K562 (cell line): Measurements from ENCODE around the gene WBP1. TPM values are rescaled to one million over a fixed set of nuclear protein-coding genes. Genes with fewer than 3 reads are reported as not detected.
A peak's percentile ranks its signal among the peaks of the same experiment; 100 is the strongest.

ENCODE experiments used
- ATAC-seq: fragments of 200-7000 bp; cut with Tn5 transposase; 3 replicates; pipeline ENCODE4 v1.9.1; 2020; ENCODE audit warnings: moderate library complexity
- BruUV-seq: library from RNA; stranded (reverse); fragments of 400-500 nt; replicated peaks from 2 replicates; lab custom pipeline; 2021; lab: Mats Ljungman, UMichigan
- CTCF ChIA-PET: fragments of 300-600 bp; formaldehyde crosslinking; extraction: SDS; loops from one replicate; lab custom pipeline; 2021; ENCODE audit warnings: low intra/inter-chr PET ratio; lab: Yijun Ruan, JAX
- POLR2A ChIA-PET: fragments of 300-600, 350-650 bp; sonication (Branson Sonifier 250); formaldehyde crosslinking; extraction: SDS; loops from one replicate; lab custom pipeline; 2021; ENCODE audit warnings: antibody characterized with exemption, inconsistent platforms; lab: Yijun Ruan, JAX
- DNase-seq, 4 experiments: peaks; one replicate each; pipeline versions ENCODE4 v3.0.0 to v3.0.0-alpha.2; 2011 to 2018; ENCODE audit warnings: low spot score in 3 of 4, mixed read lengths in 3 of 4; ENCODE audit errors: extremely low read depth in 1 of 4
- FAIRE-seq: peaks from 2 replicates; lab custom pipeline; 2011; peaks lifted over from hg19 to GRCh38; lab: Jason Lieb, UNC
- H2AFZ ChIP-seq: 2 replicates; pipeline ENCODE4 v1.6.0; 2011; ENCODE audit warnings: low read depth, low read length, control low read depth, inconsistent platforms
- H3K27ac ChIP-seq: fragments of 200-600 bp; 3 replicates; pipeline ENCODE4 v1.8.0; 2011; ENCODE audit warnings: low read depth, mild to moderate bottlenecking, control low read depth, inconsistent platforms, low read length, moderate library complexity, mixed read lengths; ENCODE audit errors: extremely low read depth
- H3K27me3 ChIP-seq, 2 experiments: fragments of 300-600 bp in 1 of 2; 2 replicates in 1 of 2; 3 replicates in 1 of 2; pipeline versions ENCODE4 v1.6.0 to v1.8.0; 2011; ENCODE audit warnings: inconsistent platforms in 2 of 2, low read length in 2 of 2, mild to moderate bottlenecking in 1 of 2, mixed read lengths in 1 of 2, moderate library complexity in 1 of 2; ENCODE audit not compliant: control insufficient read depth in 2 of 2, insufficient read depth in 2 of 2
- H3K36me3 ChIP-seq: fragments of 300-600 bp; 3 replicates; pipeline ENCODE4 v1.8.0; 2011; ENCODE audit warnings: mild to moderate bottlenecking, low read length, inconsistent platforms; ENCODE audit not compliant: control insufficient read depth, insufficient read depth
- H3K4me1 ChIP-seq, 2 experiments: fragments of 200-600 bp in 1 of 2; replicated peaks in 1 of 2; 2 replicates in 1 of 2; 3 replicates in 1 of 2; pipeline versions ENCODE4 v1.5.1 to v1.8.0; 2011; ENCODE audit warnings: inconsistent platforms in 2 of 2, low read length in 2 of 2, mild to moderate bottlenecking in 1 of 2, mixed read lengths in 1 of 2, moderate library complexity in 1 of 2; ENCODE audit not compliant: control insufficient read depth in 2 of 2, insufficient read depth in 2 of 2
- H3K4me2 ChIP-seq: 2 replicates; pipeline ENCODE4 v1.6.1; 2011; ENCODE audit warnings: low read length, control low read depth, inconsistent platforms, mixed read lengths; ENCODE audit not compliant: insufficient read depth
- H3K4me3 ChIP-seq: fragments of 200-600 bp; sonication (generic), shearing (Covaris generic); 2 replicates; pipeline ENCODE4 v1.5.1; 2016; ENCODE audit warnings: control low read depth, inconsistent platforms
- H3K79me2 ChIP-seq: fragments of 200-600 bp; 3 replicates; pipeline ENCODE4 v1.8.0; 2011; ENCODE audit warnings: low read length, inconsistent platforms; ENCODE audit not compliant: control insufficient read depth, insufficient read depth
- H3K9ac ChIP-seq, 2 experiments: 2 replicates each; pipeline versions ENCODE4 v1.6.0 to v1.6.1; 2011; ENCODE audit warnings: low read depth in 2 of 2, low read length in 2 of 2, control low read depth in 1 of 2, inconsistent platforms in 1 of 2, mild to moderate bottlenecking in 1 of 2, mixed read lengths in 1 of 2; ENCODE audit not compliant: insufficient read depth in 1 of 2
- H3K9me1 ChIP-seq: one replicate; pipeline ENCODE4 v1.6.0; 2011; ENCODE audit warnings: inconsistent platforms, mild to moderate bottlenecking, low read length, moderate library complexity; ENCODE audit not compliant: control insufficient read depth, insufficient read depth
- H3K9me3 ChIP-seq: replicated peaks from 2 replicates; pipeline ENCODE4 v1.5.1; 2011; ENCODE audit warnings: low read depth, low read length, inconsistent platforms; ENCODE audit not compliant: control insufficient read depth, insufficient read depth
- H4K20me1 ChIP-seq: replicated peaks from 2 replicates; pipeline ENCODE4 v1.6.1; 2011; ENCODE audit warnings: low read length, inconsistent platforms, mixed read lengths; ENCODE audit not compliant: control insufficient read depth, insufficient read depth
- ARNT ChIP-seq, 2 experiments: fragments of 450-650 bp; IDR thresholded peaks; 2 replicates each; pipeline ENCODE4 v1.6.1; 2016; ENCODE audit warnings: mild to moderate bottlenecking in 1 of 2
- CBX2 ChIP-seq: fragments of 200-600 bp; sonication (generic); IDR thresholded peaks from one replicate; pipeline ENCODE4 v1.6.1; 2012; ENCODE audit warnings: mild to moderate bottlenecking, low read length, inconsistent platforms; ENCODE audit not compliant: insufficient read depth, poor library complexity, severe bottlenecking
- FOSL1 ChIP-seq: fragments of 200-800 bp; sonication (Bioruptor generic); conservative IDR thresholded peaks from 2 replicates; pipeline ENCODE4 v1.6.1; 2016; ENCODE audit warnings: missing genetic modification characterization, missing compliant biosample characterization
- HOXB6 ChIP-seq: fragments of 250-450 bp; sonication (Bioruptor Pico); IDR thresholded peaks from 2 replicates; pipeline ENCODE4 v1.5.1; 2022; ENCODE audit warnings: mild to moderate bottlenecking, borderline replicate concordance
- KHSRP ChIP-seq: fragments of 450-650 bp; IDR thresholded peaks from 2 replicates; pipeline ENCODE4 v1.6.1; 2017
- MCM2 ChIP-seq: fragments of 450-650 bp; IDR thresholded peaks from 2 replicates; pipeline ENCODE4 v1.6.1; 2017; ENCODE audit warnings: low read depth, mild to moderate bottlenecking
- NEUROD1 ChIP-seq: fragments of 150-350 bp; IDR thresholded peaks from 2 replicates; pipeline ENCODE4 v1.6.1; 2014; ENCODE audit warnings: borderline replicate concordance, low read length, low read depth; ENCODE audit not compliant: partially characterized antibody
- PYGO2 ChIP-seq: fragments of 450-650 bp; IDR thresholded peaks from 2 replicates; pipeline ENCODE4 v1.6.1; 2016; ENCODE audit warnings: mild to moderate bottlenecking, missing genetic modification characterization, moderate library complexity, missing compliant biosample characterization
- RFX1 ChIP-seq: fragments of 450-650 bp; IDR thresholded peaks from 2 replicates; pipeline ENCODE4 v1.6.1; 2016; ENCODE audit warnings: mild to moderate bottlenecking, moderate library complexity
- SP1 ChIP-seq: sonication (generic); formaldehyde crosslinking; IDR thresholded peaks from 2 replicates; pipeline ENCODE4 v1.8.1; 2022; ENCODE audit warnings: mild to moderate bottlenecking, missing genetic modification reagents
- TEAD2 ChIP-seq: fragments of 450-650 bp; IDR thresholded peaks from 2 replicates; pipeline ENCODE4 v1.6.1; 2016; ENCODE audit warnings: missing genetic modification characterization, control low read depth, missing compliant biosample characterization
- ZNF263 ChIP-seq: sonication (generic); formaldehyde crosslinking; IDR thresholded peaks from 2 replicates; pipeline ENCODE4 v1.8.0; 2022; ENCODE audit warnings: mild to moderate bottlenecking, missing genetic modification reagents, borderline replicate concordance
- ZSCAN29 ChIP-seq: fragments of 450-650 bp; IDR thresholded peaks from 2 replicates; pipeline ENCODE4 v1.6.1; 2017
- WGBS: fragments of 100-300 bp; shearing (Covaris generic); methylation state at CpG from one replicate; pipeline ENCODE4 v1.1.6; 2016; ENCODE audit warnings: low coverage, mixed read lengths; ENCODE audit not compliant: insufficient coverage; ENCODE audit errors: missing lambda C conversion rate; 5-methylcytosine and 5-hydroxymethylcytosine counted together
- in situ Hi-C: fragments of 300-500 bp; cut with MboI; formaldehyde crosslinking; loops from 4 replicates; pipeline ENCODE4 v1.15.0; 2018; ENCODE audit warnings: inconsistent platforms, mixed read lengths
- intact Hi-C: fragments of 100-400 bp; cut with micrococcal nuclease; formaldehyde crosslinking; loops from 2 replicates; pipeline ENCODE4 v1.14.2; 2022
- polyA plus RNA-seq, 8 experiments: library from polyadenylated mRNA; depleted of rRNA in 4 of 8; stranded (reverse) in 5 of 8; unstranded in 3 of 8; fragments of >200 nt; fragmentation: Nextera tagmentation in 2 of 8; fragmentation: Illumina TruSeq in 1 of 8; extraction: Ambion mirVana in 2 of 8; extraction: Trizol in 1 of 8; gene quantifications; 2 replicates each; pipeline versions ENCODE4 v1.2.1 to v1.2.3, GENCODE V29; 2011 to 2014; ENCODE audit warnings: inconsistent platforms in 1 of 8, missing spikeins in 1 of 8
- total RNA-seq, 7 experiments: library from RNA; depleted of rRNA in 6 of 7; stranded (reverse); fragments of >200 nt in 6 of 7; fragmentation: Illumina TruSeq in 2 of 7; extraction: Trizol in 2 of 7; gene quantifications; 2 replicates each; pipeline versions ENCODE4 v1.2.1 to v1.2.3, GENCODE V29; 2011 to 2021; ENCODE audit warnings: low replicate concordance in 1 of 7
- TF ChIP-seq, protein P1 (sequence below): fragments of 250-450 bp; sonication (Bioruptor Pico); IDR thresholded peaks from 2 replicates; pipeline ENCODE4 v1.8.0; 2022; ENCODE audit warnings: moderate library complexity, mild to moderate bottlenecking, inconsistent platforms
- TF ChIP-seq, protein P2 (sequence below): fragments of 150-350 bp; conservative IDR thresholded peaks from 2 replicates; pipeline ENCODE4 v1.6.1; 2014; ENCODE audit warnings: low read length
- TF ChIP-seq, protein P3 (sequence below): fragments of 450-650 bp; formaldehyde crosslinking; conservative IDR thresholded peaks from 2 replicates; pipeline ENCODE4 v1.4.0; 2022; ENCODE audit warnings: mild to moderate bottlenecking, missing genetic modification characterization

Gene WBP1
- total and polyA plus RNA-seq, 9 of the 15 experiments (the other 6 are each of a cell fraction or from before 2014, with no cell fraction given), result 1.9 to 27.7 (median 14.2) TPM

DNA sequence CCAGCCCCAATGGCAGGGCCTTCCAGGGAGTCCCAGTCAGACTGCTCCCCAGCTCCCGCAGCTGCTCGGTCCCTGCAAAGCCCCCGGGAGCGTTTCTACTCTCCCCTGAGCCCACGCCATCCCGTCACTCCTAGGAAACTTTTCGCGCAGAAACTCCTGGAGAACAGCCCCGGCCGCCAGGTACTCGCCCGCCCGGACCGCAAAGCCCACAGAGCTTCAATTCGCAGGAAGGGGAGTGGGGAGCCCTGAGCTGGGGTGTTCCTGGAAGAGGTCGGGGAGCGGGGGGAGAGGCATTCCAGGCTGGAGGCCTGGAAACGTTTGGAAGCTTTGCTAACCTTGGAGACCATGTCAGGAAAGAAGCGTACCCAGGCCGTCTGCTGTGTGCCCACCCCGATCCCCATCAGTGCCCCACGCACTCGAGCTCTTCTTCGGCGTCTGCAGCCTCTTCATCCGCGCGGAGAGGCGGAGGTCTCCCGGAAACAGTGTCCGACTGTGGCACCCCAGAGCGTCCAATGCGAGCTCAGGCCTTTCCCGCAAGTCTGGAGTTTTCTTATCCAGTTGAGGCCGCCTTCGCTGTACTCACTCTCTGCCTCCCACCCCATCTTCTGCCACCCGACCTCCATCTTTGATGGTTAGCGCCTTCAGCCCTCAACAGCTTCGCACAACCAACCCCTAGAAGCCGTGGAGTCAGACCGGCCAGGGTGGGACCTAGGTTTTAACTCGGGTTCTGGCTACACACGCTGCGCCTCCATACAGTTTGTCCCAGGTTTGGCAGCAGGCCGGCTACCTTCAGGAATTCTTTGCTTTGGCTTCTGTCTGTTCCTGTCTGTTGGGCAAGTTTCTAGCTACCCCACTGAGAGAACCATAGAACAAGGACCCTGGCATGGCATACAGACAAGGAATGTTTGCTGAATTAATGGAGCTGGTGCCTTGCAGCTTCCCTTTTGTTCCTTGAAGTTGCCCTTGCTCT is 45.6 kb downstream of the WBP1 start:
- Histone ChIP-seq H3K79me2 (peaks cover 46% of the 10 kb centered on the region), H2AFZ (peak overlapping the region; percentile 97), H3K4me3 (peak overlapping the region; percentile 40), H4K20me1 (no peaks in the 10 kb centered on the region), H3K36me3 (peaks cover 13% of the 10 kb centered on the region; the same call in 2 of the 3 replicates), H3K27me3 (no peaks in the 10 kb centered on the region), H3K9ac (peak overlapping the region; percentile 87 to 94), H3K27ac (peak overlapping the region; percentile 79), H3K4me1 (peaks cover 36 to 69% of the 10 kb centered on the region in 2 experiments; a peak in 4 of 5 replicates), H3K9me1 (no peaks in the 10 kb centered on the region), H3K9me3 (no peaks in the 10 kb centered on the region), H3K4me2 (peak overlapping the region; percentile 95)
- CTCF ChIA-PET, result no interaction called here
- no TSS peak for BruUV-seq
- in situ Hi-C loops (no loop called here), intact Hi-C loops (loop anchor here (1.0 to 5.0 kb wide), 2 partner anchors 20 to 69 kb away; partner anchors contain the start of gene TTC31)
- DNase-seq (peak in 3 of 4 experiments; percentile 31 to 62 (median 36)), ATAC-seq (peak; percentile 3), FAIRE-seq (no peak)
- WGBS, result 1% methylated on average over 45 of the region's 45 CpGs
- POLR2A ChIA-PET, result interaction anchor here (0.5 to 1.6 kb wide), 21 partner anchors 8 to 439 kb away, joined by 3 to 6 read pairs (median 3); partner anchors contain the start of genes AUP1, CCDC142, HTRA2 and TTC31
- TF ChIP-seq, protein P1, sequence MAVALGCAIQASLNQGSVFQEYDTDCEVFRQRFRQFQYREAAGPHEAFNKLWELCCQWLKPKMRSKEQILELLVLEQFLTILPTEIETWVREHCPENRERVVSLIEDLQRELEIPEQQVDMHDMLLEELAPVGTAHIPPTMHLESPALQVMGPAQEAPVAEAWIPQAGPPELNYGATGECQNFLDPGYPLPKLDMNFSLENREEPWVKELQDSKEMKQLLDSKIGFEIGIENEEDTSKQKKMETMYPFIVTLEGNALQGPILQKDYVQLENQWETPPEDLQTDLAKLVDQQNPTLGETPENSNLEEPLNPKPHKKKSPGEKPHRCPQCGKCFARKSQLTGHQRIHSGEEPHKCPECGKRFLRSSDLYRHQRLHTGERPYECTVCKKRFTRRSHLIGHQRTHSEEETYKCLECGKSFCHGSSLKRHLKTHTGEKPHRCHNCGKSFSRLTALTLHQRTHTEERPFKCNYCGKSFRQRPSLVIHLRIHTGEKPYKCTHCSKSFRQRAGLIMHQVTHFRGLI (CRISPR knock-in tag), result no peak
- TF ChIP-seq CBX2 (no peak), SP1 (no peak), ZNF263 (no peak), HOXB6 (CRISPR knock-in tag) (no peak), NEUROD1 (no peak), PYGO2 (no peak), ARNT (IDR thresholded peaks at IDR 0.05) (0 out of 4 replicates have a peak, but pooled peaks of 1 of the 2 experiments have one; percentile 14), TEAD2 (tag) (no peak), RFX1 (no peak), KHSRP (no peak), MCM2 (no peak), ZSCAN29 (no peak), FOSL1 (tag) (peak; percentile 87)
- TF ChIP-seq, protein P2, sequence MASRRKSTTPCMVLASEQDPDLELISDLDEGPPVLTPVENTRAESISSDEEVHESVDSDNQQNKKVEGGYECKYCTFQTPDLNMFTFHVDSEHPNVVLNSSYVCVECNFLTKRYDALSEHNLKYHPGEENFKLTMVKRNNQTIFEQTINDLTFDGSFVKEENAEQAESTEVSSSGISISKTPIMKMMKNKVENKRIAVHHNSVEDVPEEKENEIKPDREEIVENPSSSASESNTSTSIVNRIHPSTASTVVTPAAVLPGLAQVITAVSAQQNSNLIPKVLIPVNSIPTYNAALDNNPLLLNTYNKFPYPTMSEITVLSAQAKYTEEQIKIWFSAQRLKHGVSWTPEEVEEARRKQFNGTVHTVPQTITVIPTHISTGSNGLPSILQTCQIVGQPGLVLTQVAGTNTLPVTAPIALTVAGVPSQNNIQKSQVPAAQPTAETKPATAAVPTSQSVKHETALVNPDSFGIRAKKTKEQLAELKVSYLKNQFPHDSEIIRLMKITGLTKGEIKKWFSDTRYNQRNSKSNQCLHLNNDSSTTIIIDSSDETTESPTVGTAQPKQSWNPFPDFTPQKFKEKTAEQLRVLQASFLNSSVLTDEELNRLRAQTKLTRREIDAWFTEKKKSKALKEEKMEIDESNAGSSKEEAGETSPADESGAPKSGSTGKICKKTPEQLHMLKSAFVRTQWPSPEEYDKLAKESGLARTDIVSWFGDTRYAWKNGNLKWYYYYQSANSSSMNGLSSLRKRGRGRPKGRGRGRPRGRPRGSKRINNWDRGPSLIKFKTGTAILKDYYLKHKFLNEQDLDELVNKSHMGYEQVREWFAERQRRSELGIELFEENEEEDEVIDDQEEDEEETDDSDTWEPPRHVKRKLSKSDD, result no peak
- TF ChIP-seq, protein P3, sequence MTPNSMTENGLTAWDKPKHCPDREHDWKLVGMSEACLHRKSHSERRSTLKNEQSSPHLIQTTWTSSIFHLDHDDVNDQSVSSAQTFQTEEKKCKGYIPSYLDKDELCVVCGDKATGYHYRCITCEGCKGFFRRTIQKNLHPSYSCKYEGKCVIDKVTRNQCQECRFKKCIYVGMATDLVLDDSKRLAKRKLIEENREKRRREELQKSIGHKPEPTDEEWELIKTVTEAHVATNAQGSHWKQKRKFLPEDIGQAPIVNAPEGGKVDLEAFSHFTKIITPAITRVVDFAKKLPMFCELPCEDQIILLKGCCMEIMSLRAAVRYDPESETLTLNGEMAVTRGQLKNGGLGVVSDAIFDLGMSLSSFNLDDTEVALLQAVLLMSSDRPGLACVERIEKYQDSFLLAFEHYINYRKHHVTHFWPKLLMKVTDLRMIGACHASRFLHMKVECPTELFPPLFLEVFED (CRISPR knock-in tag), result no peak
